HCT116 (cell line): Measurements from ENCODE around the gene GNPTG.

ENCODE experiments used
- ATF3 ChIP-seq: IDR thresholded peaks from 2 replicates; pipeline ENCODE4 v1.6.1; 2012
- CTCF ChIP-seq, 3 experiments: fragments of 200-600 bp in 1 of 3; sonication (generic) in 1 of 3; IDR thresholded peaks in 2 of 3; conservative IDR thresholded peaks in 1 of 3; 2 replicates each; pipeline ENCODE4 v1.5.1; 2012 to 2017; ENCODE audit warnings: low read depth in 2 of 3, low read length in 2 of 3, antibody characterized with exemption in 1 of 3, borderline replicate concordance in 1 of 3, control low read depth in 1 of 3, mild to moderate bottlenecking in 1 of 3, mixed read lengths in 1 of 3, mixed run types in 1 of 3, moderate library complexity in 1 of 3; ENCODE audit not compliant: insufficient read depth in 1 of 3
- EZH2 ChIP-seq: fragments of 200-600 bp; sonication (generic); IDR thresholded peaks from 2 replicates; pipeline ENCODE4 v1.6.1; 2017; ENCODE audit warnings: antibody characterized with exemption, mixed run types
- EZH2phosphoT487 ChIP-seq: fragments of 200-600 bp; IDR thresholded peaks from 2 replicates; pipeline ENCODE4 v1.6.1; 2018; ENCODE audit warnings: antibody characterized with exemption, borderline replicate concordance
- MAX ChIP-seq: IDR thresholded peaks from 2 replicates; pipeline ENCODE4 v1.6.1; 2012
- POLR2A ChIP-seq: IDR thresholded peaks from 2 replicates; pipeline ENCODE4 v1.7.0; 2011; ENCODE audit warnings: borderline replicate concordance; ENCODE audit not compliant: insufficient read depth, insufficient read length; ENCODE audit errors: extremely low read depth
- POLR2AphosphoS5 ChIP-seq: IDR thresholded peaks from 2 replicates; pipeline ENCODE4 v1.6.1; 2011; ENCODE audit warnings: mild to moderate bottlenecking, low read depth, low read length, moderate library complexity
- RAD21 ChIP-seq: IDR thresholded peaks from 2 replicates; pipeline ENCODE4 v1.6.1; 2012; ENCODE audit warnings: low read depth, mild to moderate bottlenecking
- REST ChIP-seq: IDR thresholded peaks from 2 replicates; pipeline ENCODE4 v1.6.1; 2012; ENCODE audit warnings: low read depth
- SP1 ChIP-seq: IDR thresholded peaks from 2 replicates; pipeline ENCODE4 v1.6.1; 2012; ENCODE audit warnings: low read depth
- ZFX ChIP-seq: fragments of 450-650 bp; IDR thresholded peaks from 2 replicates; pipeline ENCODE4 v1.6.1; 2017

- no peak for TF ChIP-seq CTCF (IDR thresholded peaks at IDR 0.05 in 2 of 3, conservative IDR thresholded peaks at IDR 0.05 in 1 of 3; ENCODE audit: borderline replicate concordance in 1 of 3, insufficient read depth in 1 of 3, low read depth in 2 of 3, low read length in 2 of 3)
- TF ChIP-seq ZFX = no peak
- no peak for TF ChIP-seq SP1
- TF ChIP-seq EZH2phosphoT487 = no peak
- TF ChIP-seq ATF3 = no peak
- TF ChIP-seq POLR2AphosphoS5 = no peak
- no peak for TF ChIP-seq RAD21
- no peak for TF ChIP-seq EZH2
- TF ChIP-seq POLR2A = no peak
- no peak for TF ChIP-seq REST
- TF ChIP-seq MAX = no peak
Observed at GRCh38 chr16:1375741-1376410, 24.1 kb downstream of the GNPTG start.
